GM21619 (cell line): ENCODE measurements around the gene UGT2B17.

Experiments used
- ATAC-seq: cut with Tn5 transposase; IDR thresholded peaks from one replicate; pipeline ENCODE4 v1.9.1; 2021; ENCODE audit not compliant: unreplicated experiment

UGT2B17 gene

GRCh38 chr4:68490826-68491457 is 85.2 kb downstream of the UGT2B17 start:
- ATAC-seq = no peak

DNA sequence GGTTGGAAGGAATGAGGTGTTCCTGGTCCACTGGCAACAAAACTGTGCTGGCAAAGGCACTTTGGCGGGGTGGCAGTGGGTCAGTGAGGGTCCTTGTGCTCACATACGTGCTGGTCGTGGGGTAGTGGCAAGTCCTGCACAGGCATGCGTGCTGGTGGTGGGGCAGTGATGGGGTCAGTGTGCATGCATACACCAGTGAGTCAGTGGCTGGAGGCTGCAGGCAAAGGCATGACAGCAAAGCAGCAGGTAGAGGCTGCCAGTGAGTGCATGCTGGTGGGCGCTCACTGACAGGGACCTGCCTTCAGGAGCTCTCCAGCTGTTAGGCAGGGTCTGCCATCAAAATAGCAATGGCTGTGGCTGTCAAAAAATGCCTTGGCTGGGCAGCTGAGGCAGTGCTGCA is 86.8 kb downstream of the UGT2B17 start:
- no peak for ATAC-seq
